Fibroblast of gingiva (primary cell): ENCODE data around the gene ANKRD27.
"Not testable (repeated sequence)": the region's sequence is repeated elsewhere in the genome, so short reads cannot be mapped to it uniquely, and the experiment has no call there.

Source experiments
- DNase-seq: peaks from one replicate; pipeline ENCODE4 v3.0.0-alpha.2; 2011; ENCODE audit warnings: low read depth

Gene ANKRD27

DNA sequence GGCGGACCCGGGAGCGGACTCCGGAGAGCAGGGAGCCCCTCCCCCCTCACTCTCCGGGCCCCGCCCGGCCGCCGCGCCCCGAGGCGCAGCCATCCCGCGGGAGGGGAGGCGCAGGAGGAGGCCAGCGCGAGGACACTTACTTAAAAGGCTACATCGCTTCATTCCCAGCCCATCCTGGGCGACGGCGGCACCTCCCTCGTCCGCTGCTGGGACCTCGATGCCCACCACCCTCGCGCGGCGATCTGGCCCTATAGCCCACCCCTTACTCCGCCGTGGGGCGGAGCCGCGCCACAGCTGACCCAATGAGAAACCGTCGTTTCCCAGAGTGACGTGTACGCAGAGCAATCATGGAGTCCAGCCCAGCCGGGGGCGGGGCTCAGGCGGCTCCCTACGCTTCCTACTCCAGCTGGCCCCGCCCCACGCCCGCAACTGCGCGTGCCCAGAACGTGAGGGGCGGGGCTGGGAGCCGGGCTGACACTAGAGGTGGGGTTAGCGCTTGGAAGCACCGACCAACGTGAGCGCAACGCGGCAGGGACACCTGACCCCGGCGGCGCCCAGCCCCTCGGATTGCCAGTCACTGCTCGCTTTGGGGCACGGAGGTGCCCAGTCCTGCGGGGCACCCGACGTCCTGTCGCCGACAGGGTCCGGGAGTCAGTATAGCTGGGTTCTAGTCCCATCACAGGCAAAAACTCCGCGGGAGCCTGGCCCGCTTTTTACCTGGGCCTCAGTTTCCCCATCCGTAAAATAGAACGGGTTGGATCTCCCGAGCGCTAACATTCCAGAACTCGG lies at the start of gene ANKRD27:
Gene ANKRD27 (minus strand): TSS at position 250 of the 789 bp plus-strand sequence. CDS start 16,165 bp downstream, outside the sequence.
- DNase-seq, result peak; percentile 96

DNA sequence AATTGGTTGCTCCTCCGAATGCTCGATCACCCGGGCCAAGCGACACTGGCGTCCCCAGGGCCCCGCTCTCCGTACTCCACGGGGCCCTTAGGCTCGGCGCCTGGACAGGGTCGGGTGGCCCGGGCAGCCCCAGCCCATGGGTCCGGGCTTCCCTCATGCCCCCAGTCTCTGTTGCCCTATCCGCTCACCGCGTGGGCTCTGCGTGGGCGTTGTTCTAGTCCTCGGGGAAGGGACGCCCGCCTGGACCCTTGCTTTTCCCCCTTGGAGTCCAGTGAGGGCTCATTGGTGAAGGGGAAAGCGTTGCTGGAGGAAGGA lies 45.9 kb upstream of the ANKRD27 start:
- DNase-seq, result no peak

DNA sequence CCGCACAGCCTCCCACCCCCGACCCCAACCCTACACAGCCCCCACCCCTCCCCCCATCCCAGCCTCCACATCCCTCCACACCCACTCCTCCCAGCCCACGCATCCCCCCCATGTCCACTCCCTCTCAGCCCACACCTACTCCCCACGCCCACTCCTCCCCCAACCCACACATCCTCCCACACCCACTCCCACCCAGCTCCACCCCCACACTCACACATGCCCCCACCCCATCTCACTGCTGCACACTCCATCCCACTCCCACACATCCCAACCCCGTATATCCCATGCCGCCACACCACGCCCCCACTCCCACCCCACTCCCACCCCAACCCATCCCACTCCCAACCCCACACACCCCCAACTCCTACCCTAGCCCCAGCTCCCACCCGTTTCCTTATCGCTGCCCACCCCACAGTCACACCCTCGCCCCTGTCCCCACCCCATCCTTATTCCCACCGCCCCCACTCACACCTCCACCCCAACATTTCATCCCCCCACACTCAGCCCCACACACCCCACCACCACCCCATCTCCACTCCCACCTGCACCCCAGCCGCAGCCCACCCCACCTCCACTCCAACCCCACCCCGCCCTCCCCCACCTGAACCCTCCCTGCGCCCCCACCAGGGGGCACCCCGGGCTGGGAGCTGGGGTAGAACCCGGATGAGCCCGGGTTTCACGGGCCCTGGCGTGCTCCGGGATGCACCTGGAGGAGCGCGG lies 45.4 kb upstream of the ANKRD27 start:
- no peak for DNase-seq

DNA sequence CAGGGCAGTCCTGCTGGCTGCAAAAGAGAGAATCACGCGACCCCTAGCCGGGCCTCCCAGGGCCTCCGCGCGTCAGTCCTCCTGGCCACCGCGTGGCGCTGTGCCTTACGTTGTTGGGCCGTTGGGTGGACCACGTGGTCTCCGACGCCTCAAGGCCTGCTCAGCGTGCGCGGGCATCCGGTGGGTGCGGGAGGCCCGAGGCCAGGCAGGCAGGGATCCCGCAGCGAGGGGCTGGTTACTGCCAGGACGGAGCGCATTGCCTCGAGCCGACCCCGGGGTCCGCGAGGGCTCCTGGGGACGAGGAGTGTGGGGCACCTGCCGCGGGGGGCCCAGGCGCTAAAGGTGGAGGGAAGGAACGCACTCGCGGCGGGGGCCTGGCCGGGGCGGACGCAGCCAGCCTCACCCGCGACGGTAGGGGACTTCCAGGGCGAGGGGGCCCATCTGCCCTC lies 44.7 kb upstream of the ANKRD27 start, which contains the start of gene TDRD12:
Gene TDRD12 (plus strand): TSS at position 157 of the 449 bp plus-strand sequence. CDS start 306 bp downstream, outside the sequence.
- no peak for DNase-seq

DNA sequence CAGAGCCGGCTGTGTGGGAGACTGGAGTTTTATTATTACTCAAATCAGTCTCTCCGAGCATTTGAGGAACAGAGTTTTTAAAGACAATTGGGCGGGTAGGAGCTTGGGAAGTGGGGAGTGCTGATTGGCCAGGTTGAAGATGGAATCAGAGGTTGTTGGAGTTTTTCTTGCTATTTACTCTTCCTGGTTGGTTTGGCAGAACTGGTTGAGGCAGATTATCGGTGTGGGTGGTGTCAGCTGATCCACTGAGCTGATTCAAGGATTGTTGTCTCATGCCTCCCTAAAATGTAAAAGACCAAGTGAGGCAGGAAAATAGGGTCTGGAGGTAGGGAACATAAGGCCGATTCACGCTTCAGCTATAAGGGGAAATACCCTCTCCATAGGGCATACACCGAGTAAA lies 43.3 kb upstream of the ANKRD27 start:
- DNase-seq, result no peak

DNA sequence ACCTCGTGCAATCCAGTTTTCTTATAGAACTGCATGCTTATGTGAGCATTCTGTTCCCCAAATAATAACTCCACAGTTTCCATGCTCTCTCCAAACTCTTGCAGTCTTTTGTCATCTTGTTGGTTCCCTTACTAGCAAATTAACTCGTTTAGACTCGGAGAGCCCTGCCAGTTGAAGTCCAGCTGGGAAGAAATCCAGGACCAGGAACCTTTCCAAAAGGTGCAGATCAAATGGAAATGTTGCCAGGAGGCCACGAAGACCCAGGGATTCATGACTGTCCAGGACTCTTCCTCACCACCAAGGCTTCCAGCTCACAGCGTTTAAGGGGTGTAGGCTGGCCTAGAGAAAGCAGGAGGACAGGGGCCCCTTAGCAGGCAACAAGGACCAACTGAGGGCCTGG lies 42.5 kb upstream of the ANKRD27 start:
- no peak for DNase-seq

DNA sequence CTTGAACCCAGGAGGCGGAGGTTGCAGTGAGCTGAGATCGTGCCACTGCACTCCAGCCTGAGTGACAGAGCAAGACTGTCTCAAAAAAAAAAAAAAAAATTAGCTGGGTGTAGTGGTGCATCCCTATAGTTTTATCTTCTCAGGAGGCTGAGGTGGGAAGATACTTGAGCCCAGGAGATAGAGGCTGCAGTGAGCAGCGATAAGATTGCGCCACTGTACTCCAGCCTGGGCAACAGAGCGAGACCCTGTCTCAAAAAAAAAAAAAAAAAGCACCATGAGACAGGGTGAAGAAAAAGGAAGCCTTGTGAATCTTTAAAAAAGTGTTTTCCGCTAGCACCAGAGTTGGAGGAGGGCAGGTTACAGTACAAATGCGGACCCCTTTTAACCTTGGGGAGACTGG lies 41.2 kb upstream of the ANKRD27 start:
- not testable (repeated sequence) for DNase-seq

DNA sequence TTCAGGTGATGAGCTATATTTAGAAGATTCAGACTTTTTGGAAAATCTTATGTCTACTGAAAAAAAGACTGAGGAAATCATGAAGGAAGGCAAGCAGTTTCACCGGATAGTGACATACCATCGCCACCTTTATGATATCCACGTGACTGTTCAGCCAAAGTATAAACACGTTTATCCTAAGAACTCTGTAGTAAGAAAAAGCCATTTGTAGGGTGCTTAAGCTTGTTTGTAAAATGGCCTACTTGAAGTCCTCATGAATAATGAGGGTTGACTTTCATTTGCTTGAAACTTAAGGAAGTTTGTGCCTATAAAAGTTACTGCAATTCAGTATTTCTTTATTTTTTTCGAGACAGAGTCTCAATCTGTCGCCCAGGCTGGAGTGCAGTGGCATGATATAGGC lies 36.8 kb upstream of the ANKRD27 start:
- no peak for DNase-seq

DNA sequence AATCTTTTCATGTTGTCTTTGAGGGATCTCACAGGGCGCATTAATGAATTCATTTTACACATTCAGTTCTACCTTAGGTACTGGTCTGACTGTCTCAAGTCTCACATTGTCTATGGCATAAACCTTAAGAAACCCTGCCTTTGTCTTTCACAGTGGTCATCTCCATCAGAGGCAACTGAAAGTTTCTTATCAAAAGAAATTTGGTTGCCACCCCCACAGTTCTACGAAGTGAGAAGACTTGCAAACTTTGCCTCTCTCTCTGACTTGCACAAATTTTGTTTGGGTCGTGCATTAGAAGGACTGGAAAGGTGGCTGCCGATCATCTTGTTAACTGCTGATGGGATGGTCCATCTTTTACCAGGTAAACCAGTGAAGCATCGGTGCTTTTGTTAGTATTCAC lies 34.1 kb upstream of the ANKRD27 start:
- DNase-seq, result no peak

DNA sequence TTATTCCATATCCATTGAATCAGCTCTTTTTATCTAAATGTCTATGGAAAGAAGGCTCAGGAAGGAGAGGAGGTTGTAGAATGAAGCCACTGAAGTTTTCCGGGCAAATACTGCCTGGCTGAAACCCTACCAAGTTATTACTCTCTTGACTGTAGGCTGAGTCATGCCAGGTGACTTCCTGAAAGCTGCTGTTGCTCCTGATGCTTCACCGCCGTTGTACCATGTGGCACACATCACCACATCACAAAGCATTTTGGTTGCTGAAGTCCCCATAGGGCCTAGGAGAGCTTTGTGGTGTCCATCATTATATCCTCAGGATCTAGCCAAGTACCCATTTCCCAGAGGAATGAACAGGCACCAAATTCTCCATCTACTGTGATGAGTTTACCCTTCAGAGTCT lies 33.5 kb upstream of the ANKRD27 start:
- DNase-seq, result no peak

DNA sequence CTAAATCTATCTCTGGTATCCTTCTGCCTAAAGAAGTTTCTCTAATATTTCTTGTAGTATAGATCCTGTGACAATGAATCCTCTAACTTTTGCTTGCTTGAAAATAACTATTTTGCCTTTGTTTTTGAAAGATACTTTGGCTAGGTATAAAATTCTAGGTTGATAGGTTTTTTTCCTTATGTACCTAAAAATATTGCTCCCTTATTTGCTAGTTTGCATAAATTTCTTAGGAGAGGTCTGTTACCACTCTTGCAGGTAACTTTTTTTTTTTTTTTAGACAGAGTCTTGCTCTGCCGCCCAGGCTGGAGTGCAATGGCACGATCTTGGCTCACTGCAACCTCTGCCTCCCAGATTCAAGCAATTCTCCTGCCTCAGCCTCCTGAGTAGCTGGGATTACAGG lies 29.0 kb upstream of the ANKRD27 start:
- not testable (repeated sequence) for DNase-seq

DNA sequence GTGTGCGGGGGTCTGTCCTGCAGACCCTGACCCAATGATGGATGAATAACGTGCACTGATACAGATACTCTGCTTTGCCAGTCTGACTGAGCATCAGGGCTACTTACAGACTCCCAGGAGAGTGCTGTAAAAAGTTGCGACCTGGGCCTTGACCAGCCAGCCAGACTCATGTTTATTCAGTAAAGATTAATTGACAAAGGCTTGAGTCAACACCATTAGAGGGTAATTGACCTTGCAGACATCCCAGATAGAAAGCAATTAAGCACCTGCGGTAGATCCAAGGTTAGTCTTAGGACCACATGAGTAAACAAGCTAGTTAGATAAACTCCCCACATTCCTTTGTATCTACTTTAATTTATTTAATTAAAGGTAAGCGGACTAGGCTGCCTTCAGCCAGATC lies 27.0 kb upstream of the ANKRD27 start:
- no peak for DNase-seq

DNA sequence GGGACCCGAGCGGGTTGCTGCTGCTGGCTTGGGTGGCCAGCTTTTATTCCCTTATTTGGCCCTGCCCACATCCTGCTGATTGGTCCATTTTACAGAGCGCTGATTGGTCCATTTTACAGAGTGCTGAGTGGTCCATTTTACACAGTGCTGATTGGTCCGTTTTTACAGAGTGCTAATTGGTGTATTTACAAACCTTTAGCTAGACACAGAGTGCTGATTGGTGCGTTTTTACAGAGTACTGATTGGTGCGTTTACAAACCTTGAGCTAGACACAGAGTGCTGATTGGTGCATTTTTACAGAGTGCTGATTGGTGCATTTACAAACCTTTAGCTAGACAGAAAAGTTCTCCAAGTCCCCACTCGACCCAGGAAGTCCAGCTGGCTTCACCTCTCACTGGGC lies 25.1 kb upstream of the ANKRD27 start:
- not testable (repeated sequence) for DNase-seq

DNA sequence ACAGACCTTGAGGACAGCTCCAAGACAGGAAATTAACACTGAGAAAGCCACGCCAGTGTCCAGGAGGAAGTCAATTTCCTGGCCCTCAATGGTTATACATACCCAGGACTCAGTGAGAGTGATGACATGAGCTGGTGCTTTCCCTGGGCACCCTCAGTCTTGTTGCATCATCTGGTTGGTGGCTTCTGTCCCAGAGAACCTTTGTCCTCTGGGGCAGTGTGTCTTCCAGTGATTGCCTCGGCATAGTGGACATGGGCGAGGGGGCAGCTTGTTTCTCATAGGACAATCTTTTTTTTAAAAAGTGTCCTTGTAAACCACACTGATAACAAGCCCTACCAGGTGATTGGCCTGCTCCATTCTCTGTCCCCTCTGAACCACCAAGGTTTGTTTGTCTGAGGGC lies 21.8 kb upstream of the ANKRD27 start:
- DNase-seq, result not testable (repeated sequence)

DNA sequence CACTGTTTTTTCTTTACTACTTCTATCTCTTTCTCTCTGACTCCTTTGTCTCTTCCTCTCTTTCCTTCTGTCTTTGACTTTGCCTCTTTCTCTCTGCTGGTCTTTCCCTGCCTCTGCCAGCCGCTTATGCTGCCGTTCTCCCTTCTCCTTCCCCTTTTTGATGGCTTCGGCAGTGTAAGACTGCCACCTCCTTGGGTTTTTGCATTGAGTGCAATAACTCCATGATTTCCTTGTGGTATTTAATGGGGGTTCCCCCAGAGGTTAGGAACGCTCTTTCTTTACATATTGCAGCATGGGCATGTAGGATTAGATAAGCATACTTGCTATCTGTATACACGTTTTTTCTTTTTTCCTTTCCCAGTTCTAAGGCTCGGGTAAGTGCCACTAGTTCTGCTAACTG lies 20.5 kb upstream of the ANKRD27 start:
- DNase-seq, result not testable (repeated sequence)

DNA sequence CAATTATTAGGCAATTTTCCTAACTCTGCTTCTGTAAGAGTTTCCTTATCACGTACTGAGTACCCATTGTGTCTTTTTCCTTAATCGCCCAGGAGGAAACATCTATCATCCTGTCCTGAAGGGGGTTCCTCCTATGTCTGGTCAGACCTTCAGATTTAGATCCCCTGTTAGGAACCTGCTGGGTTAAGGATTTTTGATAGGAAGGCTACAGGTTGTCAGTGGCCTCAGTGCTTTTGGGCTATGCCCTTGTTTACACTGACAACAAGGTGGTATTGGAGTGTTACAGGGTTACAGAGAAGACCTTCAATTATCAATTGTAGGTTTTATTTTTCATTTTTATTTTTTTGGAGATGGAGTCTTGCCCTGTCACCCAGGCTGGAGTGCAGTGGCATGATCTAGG lies 19.9 kb upstream of the ANKRD27 start:
- DNase-seq, result not testable (repeated sequence)

DNA sequence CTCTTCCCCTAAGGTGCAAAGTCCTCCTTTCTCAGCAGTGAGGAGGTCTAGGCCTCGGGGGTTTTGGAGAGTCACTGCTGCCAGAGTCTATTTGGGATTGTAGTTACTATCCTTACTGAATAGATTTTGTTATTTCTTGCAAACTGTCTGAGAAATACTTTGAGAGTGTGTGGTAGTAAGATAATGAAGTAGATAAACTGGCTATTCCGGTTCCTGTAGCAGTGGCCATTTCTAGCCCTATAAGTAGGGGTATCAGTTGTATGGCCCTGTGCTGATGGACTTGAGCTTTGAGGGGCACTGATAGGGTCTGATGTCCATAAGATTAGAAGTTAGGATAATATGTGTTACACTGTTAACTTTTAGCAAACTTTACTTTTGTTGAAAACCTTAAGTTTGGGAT lies 19.3 kb upstream of the ANKRD27 start:
- not testable (repeated sequence) for DNase-seq

DNA sequence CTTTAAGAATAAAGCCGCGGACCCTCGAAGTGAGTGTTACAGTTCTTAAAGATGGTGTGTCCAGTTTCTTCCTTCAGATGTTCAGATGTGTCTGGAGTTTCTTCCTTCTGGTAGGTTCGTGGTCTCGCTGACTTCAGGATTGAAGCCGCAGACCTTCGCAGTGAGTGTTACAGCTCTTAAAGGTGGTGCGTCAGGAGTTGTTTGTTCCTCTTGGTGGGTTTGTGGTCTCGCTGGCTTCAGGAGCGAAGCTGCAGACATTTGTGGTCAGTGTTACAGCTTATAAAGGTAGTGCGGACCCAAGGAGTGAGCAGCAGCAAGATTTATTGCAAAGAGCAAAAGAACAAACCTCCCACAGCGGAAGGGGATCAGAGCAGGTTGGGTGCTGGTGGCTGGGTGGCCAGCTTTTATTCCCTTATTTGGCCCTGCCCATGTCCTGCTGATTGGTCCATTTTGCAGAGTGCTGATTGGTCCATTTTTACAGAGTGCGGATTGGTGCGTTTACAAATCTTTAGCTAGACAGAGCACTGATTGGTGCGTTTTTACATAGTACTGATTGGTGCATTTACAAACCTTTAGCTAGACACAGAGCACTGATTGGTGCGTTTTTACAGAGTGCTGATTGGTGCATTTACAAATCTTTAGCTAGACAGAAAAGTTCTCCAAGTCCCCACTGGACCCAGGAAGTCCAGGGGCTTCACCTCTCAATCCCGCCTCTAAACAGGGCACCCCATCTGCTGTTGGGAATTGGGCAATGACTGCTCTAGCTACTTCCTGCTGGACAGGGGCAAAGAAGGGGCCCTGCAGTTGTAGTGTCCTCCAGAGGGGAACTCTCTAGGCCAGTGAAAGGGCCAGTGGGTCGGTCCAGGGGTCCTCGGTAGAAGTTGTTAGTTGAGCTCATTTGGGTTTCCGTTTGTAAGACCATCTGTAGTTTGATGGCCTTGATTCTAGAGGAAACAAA lies 18.4 kb upstream of the ANKRD27 start:
- not testable (repeated sequence) for DNase-seq

DNA sequence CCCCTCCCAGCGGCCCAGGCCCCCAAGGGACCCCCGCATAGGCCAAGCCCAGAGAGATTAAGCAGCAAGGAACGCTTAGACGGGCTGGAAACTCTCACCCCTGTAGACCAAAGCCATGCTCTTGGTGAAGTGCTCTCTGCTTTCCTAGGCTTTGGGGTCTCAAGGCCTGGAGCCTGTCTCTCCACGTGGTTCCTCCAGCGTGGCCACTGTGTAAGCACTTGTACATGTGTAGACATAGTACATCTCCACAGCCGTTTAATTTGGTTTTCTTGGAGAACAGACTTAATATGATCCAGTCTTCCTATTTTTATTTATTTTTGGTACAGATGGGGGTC lies 17.7 kb upstream of the ANKRD27 start:
- no peak for DNase-seq

DNA sequence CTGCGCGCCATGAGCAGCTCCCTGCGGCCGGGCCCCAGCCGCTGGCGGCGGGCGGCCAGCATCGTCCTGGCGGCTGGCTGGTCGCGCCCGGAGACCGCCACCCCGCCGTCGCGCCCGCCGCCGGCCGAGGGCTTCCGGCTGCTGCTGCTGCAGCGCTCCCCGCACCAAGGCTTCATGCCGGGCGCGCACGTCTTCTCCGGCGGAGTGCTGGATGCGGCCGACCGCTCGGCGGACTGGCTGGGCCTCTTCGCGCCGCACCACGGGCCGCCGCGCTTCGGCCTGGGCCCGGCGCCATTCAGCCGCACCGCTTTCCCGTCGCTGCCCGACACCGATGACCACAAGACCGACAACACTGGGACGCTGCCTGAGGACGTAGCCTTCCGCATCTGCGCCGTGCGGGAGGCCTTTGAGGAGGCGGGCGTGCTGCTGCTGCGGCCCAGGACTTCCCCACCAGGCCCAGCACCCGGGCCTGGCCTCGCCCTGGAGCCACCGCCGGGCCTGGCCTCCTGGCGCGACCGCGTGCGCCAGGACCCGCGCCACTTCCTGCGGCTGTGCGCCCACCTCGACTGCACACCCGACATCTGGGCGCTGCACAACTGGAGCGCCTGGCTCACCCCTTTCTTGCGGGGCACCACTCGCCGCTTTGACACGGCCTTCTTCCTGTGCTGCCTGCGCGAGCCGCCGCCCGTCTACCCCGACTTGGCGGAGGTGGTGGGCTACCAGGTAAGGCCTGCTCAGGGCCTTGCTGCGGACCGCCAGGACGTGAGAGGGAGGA lies 17.2 kb upstream of the ANKRD27 start:
- peak; percentile 81 for DNase-seq

DNA sequence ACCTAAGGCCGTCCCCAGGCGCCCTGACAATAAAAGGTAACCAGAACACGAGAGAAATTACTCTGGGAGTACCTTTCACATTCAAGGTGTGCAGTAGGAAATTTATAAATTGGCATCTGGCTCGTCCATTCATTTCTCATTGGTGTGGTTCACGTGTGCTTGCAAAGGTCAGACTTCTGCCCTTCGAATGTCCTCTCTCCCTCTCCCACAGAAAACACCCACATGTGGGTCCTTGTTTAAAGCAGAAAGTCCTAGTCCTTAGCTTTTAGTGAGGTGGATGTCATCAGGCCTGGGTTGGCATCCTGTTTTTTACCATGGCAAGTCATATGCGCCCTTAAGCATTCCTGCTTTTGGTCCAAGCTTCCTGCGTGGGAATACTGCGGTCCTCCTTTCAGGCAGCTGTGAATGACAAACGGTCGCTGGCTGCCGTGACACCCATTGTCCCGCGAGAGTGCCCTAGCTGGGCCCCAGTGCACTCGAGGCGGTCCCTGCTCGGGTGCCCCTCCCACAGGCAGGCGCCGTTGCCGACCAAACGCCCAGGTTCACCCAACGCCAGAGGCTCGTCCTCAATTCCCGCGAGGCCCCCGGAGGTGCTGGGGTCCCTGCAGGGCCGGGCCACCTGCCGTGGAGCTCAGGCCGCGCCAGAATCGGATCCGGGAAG lies 16.4 kb upstream of the ANKRD27 start, which contains the start of gene NUDT19:
Gene NUDT19 (plus strand): TSS at position 531 of the 661 bp plus-strand sequence. CDS start 140 bp downstream, outside the sequence.
- DNase-seq, result peak; percentile 84
